ENCODE data around the gene FTO. TPM values are rescaled to one million over a fixed set of nuclear protein-coding genes. Genes with fewer than 3 reads are reported as not detected.

Gene FTO
- total RNA-seq, 1 donor = 45.2 TPM

DNA sequence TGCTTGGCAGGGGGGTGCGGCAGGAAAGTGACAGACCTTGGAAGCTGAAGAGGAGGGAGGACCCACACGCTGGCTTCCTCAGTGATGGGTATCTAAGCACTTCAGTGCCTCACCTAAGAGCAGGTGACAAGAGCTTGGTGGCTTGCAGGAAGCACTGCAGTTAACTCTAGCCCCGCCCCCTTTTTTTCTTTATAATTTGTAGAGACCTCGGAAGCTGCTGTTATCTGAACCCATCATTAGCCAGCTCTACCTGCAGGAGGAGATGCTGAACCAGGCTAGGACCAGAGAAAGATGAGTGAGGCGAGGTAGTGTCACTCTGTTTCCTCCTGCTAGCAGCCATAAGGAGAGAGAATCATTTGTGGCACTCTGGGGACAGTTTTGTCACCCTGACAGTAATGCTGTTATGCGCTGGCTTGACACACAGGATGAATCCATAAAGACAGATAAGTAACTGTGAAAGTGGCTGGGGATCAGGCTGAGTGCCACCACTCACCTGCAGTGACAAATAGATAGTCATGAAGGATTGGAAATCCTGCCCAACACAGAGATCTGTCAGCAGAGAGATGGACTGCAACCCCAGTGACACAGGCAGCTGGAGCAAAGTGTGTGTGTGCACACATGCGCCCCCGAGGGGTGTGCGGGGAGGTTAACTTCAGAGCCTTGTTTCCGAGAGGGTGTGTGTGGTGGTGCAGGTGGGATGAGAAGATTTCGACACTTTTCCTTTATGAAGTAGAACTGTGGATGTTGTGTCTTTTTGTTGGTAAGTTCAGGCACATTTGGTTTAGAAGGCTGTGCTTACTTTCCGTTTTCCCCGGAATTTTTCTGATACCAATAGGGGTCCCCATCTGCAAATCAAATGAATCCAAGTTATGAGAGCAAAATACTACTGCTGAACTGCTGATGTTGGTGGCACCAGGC is 358.7 kb downstream of the FTO start:
- Histone ChIP-seq H3K9me3 (ENCODE audit: low read depth, low read length) (no peaks in the 10 kb centered on the region), H3K4me3 (ENCODE audit: low read length) (no peak overlapping the region), H3K27me3 (ENCODE audit: insufficient read depth, low read length) (no peaks in the 10 kb centered on the region)

DNA sequence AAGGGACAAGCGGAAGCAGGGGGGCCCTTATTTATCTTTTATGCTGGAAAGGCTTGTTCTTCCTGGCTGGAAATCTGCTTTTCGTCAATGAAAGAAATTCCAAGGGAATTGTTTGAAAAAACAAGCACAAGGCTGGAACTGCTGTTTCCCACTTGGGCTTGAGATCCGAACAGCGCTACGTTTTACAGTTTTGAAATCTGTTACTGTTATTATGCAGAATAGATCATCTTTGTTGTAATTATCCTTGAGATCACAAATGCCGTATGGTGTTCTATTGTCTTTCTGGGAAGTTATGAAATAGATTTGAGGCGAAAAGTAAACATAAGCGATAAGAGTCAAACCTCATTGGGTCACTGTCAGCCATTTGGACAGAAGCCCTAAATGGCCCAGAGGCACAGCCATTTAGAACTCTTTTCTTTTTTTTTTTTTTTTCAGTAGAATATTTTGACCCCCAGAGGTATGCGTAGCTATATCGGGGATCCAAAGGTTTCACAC is 359.4 kb downstream of the FTO start:
- no peaks in the 10 kb centered on the region for H3K4me1 ChIP-seq (ENCODE audit: insufficient read depth, low read length)
- no peaks in the 10 kb centered on the region for H3K9me3 ChIP-seq (ENCODE audit: low read depth, low read length)
- no peaks in the 10 kb centered on the region for H3K27me3 ChIP-seq (ENCODE audit: insufficient read depth, low read length)
- no peak overlapping the region for H3K4me3 ChIP-seq (ENCODE audit: low read length)

More for the DNA sequence above, 358.7 kb downstream of the FTO start:
- no peaks in the 10 kb centered on the region for H3K4me1 ChIP-seq (ENCODE audit: insufficient read depth, low read length)

DNA sequence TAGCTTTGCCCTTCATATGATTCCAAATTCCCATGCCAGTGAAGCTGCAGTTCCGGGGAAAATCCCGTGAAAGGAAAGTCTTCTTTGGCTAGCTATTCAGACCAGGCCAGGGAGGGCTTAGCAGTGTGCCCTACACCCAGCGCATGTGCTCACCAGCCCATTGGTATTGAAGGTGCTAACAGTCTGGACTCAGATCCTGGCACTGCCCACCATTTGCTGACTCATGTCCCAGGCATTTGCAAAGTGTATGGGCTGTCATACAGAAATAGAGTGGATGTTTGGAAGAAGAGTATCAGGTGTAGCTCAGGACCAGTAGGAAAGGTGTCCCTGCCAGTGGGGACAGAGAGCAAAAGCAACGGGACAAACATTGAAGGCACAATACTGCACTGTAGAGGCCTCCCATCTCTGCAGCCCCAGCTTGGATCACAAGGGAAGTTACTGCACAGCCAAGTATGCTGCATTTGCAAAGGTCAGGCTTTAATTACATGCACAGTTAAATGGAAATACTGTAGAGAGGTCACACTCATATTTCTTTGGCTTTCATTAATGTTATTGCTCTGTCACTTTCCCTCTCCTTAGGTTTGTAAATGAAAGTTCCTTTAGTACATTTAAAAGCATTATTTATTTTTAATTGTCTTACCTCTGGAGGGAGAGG is 362.6 kb downstream of the FTO start:
- H3K9me3 ChIP-seq (ENCODE audit: low read depth, low read length) = no peaks in the 10 kb centered on the region
- H3K27me3 ChIP-seq (ENCODE audit: insufficient read depth, low read length) = no peaks in the 10 kb centered on the region
- no peaks in the 10 kb centered on the region for H3K4me1 ChIP-seq (ENCODE audit: insufficient read depth, low read length)
- H3K4me3 ChIP-seq (ENCODE audit: low read length) = no peak overlapping the region

DNA sequence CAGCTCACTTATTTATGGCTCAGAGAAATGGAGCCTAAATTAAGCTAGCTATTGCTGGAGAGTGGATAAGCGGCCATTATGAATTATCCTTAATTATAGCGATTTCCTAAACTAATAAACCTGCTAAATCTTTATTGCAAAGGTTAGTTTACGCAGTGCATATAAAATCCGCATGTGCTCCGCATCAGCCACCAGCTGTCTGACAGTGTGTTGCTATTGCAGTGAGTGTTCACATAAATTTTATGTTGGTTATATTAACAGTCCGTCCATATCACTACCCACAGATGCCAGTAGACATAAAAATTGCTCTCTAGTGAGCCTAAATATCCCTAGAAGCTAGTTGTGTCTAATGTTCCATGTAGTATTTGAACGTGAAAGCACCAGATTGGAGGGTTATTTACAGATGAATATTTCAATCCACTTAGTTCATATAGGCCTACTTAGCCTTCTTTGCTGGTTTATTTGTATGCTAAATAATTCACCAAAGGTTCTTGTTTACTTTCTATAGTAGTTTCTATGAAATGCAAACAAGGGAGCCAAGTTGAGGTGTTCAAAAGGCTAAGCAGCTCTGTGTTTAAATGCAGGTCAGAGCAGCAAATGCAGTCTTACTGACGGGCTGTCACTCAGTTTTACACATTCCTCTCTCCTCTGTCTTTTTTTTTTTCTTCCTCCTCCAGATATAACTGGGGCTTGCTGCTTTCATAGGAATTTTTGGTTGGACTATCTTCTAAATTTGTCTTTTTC is 363.5 kb downstream of the FTO start:
- no peaks in the 10 kb centered on the region for H3K9me3 ChIP-seq (ENCODE audit: low read depth, low read length)
- no peaks in the 10 kb centered on the region for H3K27me3 ChIP-seq (ENCODE audit: insufficient read depth, low read length)
- H3K4me3 ChIP-seq (ENCODE audit: low read length) = no peak overlapping the region
- no peaks in the 10 kb centered on the region for H3K4me1 ChIP-seq (ENCODE audit: insufficient read depth, low read length)

DNA sequence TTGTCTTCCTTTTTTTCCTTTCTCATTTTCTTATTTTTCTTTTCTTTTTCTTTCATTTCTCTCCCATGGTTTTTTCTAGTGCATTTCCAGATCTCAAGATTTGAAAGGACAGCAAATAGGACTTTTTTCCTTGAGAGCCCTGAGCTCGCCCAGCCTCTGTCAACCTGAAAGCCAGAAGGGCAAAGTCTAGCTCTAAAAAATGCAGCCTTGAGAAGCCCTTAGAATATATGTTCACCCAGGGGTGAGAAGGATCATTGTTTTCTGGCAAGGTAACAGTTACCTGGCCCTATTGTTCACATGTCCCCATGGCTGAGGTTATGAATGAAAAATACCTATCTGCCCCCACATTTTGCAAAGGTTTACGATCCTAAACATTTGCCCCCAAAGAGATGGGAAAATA is 364.3 kb downstream of the FTO start:
- no peaks in the 10 kb centered on the region for H3K4me1 ChIP-seq (ENCODE audit: insufficient read depth, low read length)
- no peaks in the 10 kb centered on the region for H3K9me3 ChIP-seq (ENCODE audit: low read depth, low read length)
- H3K27me3 ChIP-seq (ENCODE audit: insufficient read depth, low read length) = no peaks in the 10 kb centered on the region
- H3K4me3 ChIP-seq (ENCODE audit: low read length) = no peak overlapping the region

DNA sequence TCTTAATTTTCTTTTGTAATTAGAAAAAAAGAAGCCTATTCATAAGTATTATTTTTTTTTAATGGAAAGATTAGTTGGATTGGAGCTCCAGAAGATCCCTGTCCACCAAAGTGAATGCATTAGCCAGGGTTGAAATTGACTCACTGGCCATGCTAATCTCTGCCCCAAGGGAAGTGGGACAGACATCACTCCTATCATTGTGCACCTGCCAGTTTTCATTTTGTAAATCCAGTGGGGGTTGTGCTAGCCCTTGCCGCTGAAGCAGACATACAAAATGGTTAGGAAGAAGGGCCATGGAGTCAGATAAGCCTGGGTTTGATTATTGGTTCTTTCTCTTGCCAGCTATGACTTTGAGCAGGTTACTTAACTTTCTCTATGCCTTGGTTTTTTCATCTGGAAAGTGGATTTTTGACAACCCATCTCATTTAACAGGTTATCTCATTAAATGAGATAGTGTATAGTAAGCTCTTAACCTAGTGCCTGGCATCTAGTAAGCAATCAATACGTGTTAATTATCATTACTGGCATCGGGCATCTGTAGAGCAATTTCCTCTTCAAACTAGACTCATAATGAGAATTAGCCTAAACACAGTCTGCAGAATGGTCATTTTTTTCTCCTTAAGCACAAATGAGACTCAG is 365.8 kb downstream of the FTO start:
- Histone ChIP-seq H3K27me3 (ENCODE audit: insufficient read depth, low read length) (no peaks in the 10 kb centered on the region), H3K9me3 (ENCODE audit: low read depth, low read length) (no peaks in the 10 kb centered on the region), H3K4me1 (ENCODE audit: insufficient read depth, low read length) (no peaks in the 10 kb centered on the region), H3K4me3 (ENCODE audit: low read length) (no peak overlapping the region)

DNA sequence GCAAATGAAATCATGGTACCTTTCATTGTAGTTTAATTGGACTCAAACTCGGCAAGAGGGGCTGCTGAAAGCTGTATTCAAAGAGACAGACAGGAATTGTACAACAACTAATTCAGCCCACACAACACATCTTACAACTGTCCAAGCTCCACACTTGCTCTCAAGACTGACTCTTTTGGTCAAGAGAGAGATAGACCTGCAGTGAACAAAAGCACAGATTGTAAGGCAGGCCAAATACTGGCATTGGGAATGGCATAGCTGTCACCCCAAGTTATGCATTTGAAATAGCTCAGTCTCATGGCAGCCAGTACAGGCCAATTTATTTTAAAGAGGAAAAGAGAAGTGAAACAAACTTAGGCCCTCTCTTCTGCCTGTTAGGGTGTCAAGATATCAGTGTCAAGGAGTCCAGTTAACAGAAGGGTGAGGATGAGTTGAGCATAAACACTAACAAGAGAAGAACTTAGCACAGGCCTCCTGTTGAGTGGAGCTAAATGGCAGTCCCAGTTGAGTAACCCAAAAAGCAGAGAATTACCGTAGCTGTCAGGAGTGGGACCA is 366.9 kb downstream of the FTO start:
- H3K27me3 ChIP-seq (ENCODE audit: insufficient read depth, low read length) = no peaks in the 10 kb centered on the region

DNA sequence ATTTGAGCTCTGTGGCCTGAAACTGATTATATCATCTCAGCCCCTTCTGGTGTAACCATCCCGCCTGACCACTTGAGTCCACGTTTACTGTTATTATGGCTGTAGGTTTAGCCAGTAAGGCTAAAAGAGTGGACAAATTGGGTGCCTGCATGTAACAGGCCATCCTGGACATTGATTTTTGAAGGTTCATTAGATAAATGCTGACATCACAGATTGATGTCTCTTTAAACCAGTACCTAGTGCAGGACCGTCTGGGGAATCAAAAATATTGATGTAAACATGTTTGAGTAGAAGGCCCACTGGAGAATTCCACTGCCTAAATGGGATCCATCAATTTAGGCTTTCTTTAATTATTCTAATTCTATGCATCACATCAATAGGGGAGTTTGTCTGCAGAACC is 367.6 kb downstream of the FTO start:
- H3K4me1 ChIP-seq (ENCODE audit: insufficient read depth, low read length) = no peaks in the 10 kb centered on the region
- no peaks in the 10 kb centered on the region for H3K9me3 ChIP-seq (ENCODE audit: low read depth, low read length)
- H3K27me3 ChIP-seq (ENCODE audit: insufficient read depth, low read length) = no peaks in the 10 kb centered on the region
- no peak overlapping the region for H3K4me3 ChIP-seq (ENCODE audit: low read length)

More for the DNA sequence above, 366.9 kb downstream of the FTO start:
- Histone ChIP-seq H3K4me1 (ENCODE audit: insufficient read depth, low read length) (no peaks in the 10 kb centered on the region), H3K9me3 (ENCODE audit: low read depth, low read length) (no peaks in the 10 kb centered on the region), H3K4me3 (ENCODE audit: low read length) (no peak overlapping the region)

DNA sequence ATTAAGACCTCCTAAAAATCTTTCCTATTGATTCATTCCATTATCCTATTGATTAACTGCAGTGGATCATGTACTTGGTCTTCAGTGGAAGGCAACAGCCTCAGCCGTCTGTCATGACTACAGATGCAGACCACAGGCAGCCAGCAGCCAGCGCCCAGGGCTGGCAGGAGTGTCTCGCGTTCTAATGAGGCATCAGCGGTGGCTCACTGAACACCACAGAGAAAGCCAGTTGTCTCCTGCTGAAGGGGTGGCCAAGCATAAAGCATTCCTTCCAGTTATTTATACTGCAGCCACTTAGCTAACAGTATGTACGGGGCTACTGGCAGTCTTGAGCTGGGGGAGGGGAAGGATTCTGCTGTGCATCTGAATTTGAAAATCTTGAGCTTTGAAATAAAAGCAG is 368.3 kb downstream of the FTO start:
- Histone ChIP-seq H3K4me3 (ENCODE audit: low read length) (no peak overlapping the region), H3K27me3 (ENCODE audit: insufficient read depth, low read length) (no peaks in the 10 kb centered on the region), H3K9me3 (ENCODE audit: low read depth, low read length) (no peaks in the 10 kb centered on the region), H3K4me1 (ENCODE audit: insufficient read depth, low read length) (no peaks in the 10 kb centered on the region)

DNA sequence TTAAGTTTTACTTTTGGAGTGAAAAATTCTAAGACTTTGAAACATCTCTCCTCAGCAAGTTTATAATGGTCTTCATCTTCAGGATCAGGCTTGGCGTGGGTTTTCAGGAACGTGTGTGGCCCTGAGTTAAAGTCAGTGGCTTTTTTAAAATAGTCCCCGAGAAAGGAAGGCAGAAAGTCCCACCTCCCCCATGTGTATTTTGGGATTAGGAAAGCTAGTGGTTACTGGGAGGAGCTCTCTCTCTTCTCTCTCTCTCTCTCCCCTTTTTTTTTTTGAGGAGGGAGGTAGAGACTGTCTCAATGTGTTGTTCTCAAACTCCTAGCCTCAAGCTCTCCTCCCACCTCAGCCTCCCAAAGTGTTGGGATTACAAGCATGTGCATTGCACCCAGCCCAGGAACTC is 369.4 kb downstream of the FTO start:
- Histone ChIP-seq H3K4me3 (ENCODE audit: low read length) (no peak overlapping the region), H3K4me1 (ENCODE audit: insufficient read depth, low read length) (no peaks in the 10 kb centered on the region), H3K9me3 (ENCODE audit: low read depth, low read length) (no peaks in the 10 kb centered on the region), H3K27me3 (ENCODE audit: insufficient read depth, low read length) (no peaks in the 10 kb centered on the region)

DNA sequence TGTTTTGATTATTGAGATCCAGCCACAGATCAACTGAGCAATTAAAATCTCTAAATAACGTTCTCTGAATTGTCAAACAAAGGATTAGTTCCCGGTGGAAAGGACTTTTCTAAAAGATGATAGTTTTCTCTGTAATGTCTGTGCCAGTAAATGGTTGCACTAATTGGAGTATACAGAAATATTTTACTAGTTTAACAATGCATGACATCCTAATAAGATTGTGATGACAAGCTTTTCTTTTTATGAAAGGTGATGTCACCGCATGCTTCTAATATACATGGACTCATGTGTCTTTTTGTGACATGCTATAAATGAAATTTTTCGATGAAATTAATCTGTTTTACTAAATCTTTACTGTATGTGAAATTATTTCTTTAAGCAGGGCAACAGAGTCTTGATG is 371.5 kb downstream of the FTO start:
- H3K27me3 ChIP-seq (ENCODE audit: insufficient read depth, low read length) = no peaks in the 10 kb centered on the region
- H3K4me1 ChIP-seq (ENCODE audit: insufficient read depth, low read length) = no peaks in the 10 kb centered on the region
- H3K4me3 ChIP-seq (ENCODE audit: low read length) = no peak overlapping the region
- H3K9me3 ChIP-seq (ENCODE audit: low read depth, low read length) = no peaks in the 10 kb centered on the region

DNA sequence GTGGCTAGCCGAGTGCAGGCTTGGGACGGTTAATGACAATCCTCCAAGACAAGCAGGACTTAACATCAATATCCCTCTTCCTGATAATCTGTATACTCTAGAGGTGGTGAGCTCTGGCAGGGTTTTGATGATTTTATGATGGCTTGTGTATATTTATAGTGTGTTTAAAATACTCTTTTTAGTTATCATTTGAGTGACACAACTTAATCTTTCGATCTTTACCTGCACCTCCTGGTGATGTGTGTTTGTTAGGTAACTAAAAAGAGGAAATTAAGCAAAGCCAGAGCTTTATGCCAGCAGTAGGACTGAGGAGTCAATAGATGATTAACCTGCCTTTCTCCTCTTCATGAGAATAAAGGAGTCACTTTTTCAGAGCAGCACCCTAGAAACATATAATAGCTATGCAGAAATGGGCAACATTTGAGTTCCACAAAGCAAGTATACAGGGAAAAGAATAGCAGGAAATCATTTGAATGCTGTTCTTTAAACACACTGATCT is 372.1 kb downstream of the FTO start:
- H3K9me3 ChIP-seq (ENCODE audit: low read depth, low read length) = no peaks in the 10 kb centered on the region
- H3K4me3 ChIP-seq (ENCODE audit: low read length) = no peak overlapping the region
- no peaks in the 10 kb centered on the region for H3K27me3 ChIP-seq (ENCODE audit: insufficient read depth, low read length)
- no peaks in the 10 kb centered on the region for H3K4me1 ChIP-seq (ENCODE audit: insufficient read depth, low read length)

DNA sequence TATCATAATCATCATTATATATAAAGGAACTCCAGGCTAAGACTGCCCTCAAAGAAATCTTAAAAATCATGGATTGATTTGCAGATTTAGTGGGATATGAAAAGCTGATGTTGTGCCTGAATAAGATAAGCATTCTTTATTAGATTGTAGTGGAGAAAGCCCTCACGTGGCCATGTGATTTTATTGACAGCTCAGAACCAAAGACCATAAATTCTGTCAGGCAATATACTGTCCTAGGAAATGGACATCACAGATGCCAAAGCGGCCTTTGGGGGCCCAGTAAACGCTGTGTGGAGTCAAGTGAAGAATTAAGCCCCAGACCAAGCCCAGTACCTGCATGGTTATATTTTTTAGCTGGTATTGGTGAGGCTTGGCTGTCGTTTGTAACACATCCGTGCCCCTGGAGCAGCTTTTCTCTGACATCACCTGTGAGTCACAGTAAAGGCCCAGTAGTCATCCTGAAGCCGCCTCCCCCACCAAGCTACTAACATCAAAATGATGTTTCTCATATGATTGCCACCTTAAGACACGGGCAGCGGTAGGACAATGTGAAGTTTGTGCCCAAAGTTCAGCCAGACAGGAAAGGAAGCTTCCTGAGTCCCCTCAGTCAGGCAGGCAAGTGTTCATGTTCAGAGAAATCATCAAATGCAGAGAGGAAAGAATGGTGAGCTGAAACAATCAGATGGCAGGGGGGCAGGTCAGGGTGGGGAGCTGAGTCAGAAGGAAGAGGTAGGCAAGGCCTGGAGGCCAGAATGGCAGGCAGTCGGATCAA is 373.3 kb downstream of the FTO start:
- no peaks in the 10 kb centered on the region for H3K9me3 ChIP-seq (ENCODE audit: low read depth, low read length)
- H3K27me3 ChIP-seq (ENCODE audit: insufficient read depth, low read length) = no peaks in the 10 kb centered on the region
- H3K4me1 ChIP-seq (ENCODE audit: insufficient read depth, low read length) = no peaks in the 10 kb centered on the region
- no peak overlapping the region for H3K4me3 ChIP-seq (ENCODE audit: low read length)

DNA sequence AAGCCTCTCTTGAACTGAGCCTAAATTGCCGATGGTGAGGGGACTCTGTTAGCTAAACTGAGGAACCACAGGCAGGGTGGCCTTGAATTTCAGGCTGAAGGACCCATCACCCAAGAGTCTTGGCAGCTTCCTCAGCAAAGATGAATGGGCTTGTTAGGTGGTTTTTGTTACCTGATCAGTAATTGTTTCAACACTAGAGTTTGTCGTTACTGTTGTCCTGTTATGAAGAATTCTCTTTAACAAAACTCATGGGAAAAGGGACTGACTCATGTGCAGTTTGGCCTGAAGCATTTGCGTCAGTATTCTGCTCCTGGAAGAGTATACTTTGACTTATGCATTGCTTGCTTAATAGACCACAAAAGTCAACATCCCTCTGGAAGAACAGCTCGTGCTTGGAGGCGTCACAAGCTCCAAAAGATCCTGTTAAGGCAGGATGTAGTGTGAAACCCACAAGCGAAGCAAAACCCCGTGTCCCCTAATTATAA is 376.6 kb downstream of the FTO start:
- H3K27me3 ChIP-seq (ENCODE audit: insufficient read depth, low read length) = no peaks in the 10 kb centered on the region
- no peaks in the 10 kb centered on the region for H3K4me1 ChIP-seq (ENCODE audit: insufficient read depth, low read length)
- no peaks in the 10 kb centered on the region for H3K9me3 ChIP-seq (ENCODE audit: low read depth, low read length)
- H3K4me3 ChIP-seq (ENCODE audit: low read length) = no peak overlapping the region
